Astrocyte (in vitro differentiated cells and primary cell): ENCODE measurements around the gene ALOX12B. TPM values are rescaled to one million over a fixed set of nuclear protein-coding genes. Genes with fewer than 3 reads are reported as not detected.
A peak's percentile ranks its signal among the peaks of the same experiment; 100 is the strongest.

Experiments
- DNase-seq: peaks from one replicate; pipeline ENCODE4 v3.0.0-alpha.2; 2010; ENCODE audit warnings: low read depth
- FAIRE-seq: peaks from 2 replicates; lab custom pipeline; 2011; peaks lifted over from hg19 to GRCh38; lab: Jason Lieb, UNC
- H2AFZ ChIP-seq: 2 replicates; pipeline ENCODE4 v1.6.0; 2012; ENCODE audit warnings: low read depth, low read length, inconsistent platforms
- H3K27ac ChIP-seq: 2 replicates; pipeline ENCODE4 v1.5.1; 2011; ENCODE audit warnings: low read depth, low read length, inconsistent platforms
- H3K27me3 ChIP-seq: 2 replicates; pipeline ENCODE4 v1.6.0; 2011; ENCODE audit warnings: low read length, inconsistent platforms; ENCODE audit not compliant: insufficient read depth
- H3K36me3 ChIP-seq: 2 replicates; pipeline ENCODE4 v1.5.1; 2011; ENCODE audit warnings: low read length, inconsistent platforms; ENCODE audit not compliant: insufficient read depth
- H3K4me1 ChIP-seq: 2 replicates; pipeline ENCODE4 v1.5.1; 2011; ENCODE audit warnings: low read length, inconsistent platforms; ENCODE audit not compliant: insufficient read depth
- H3K4me2 ChIP-seq: 2 replicates; pipeline ENCODE4 v1.6.0; 2012; ENCODE audit warnings: low read length, inconsistent platforms
- H3K4me3 ChIP-seq: 2 replicates; pipeline ENCODE4 v1.5.1; 2011; ENCODE audit warnings: low read depth, mild to moderate bottlenecking, low read length, inconsistent platforms; ENCODE audit not compliant: insufficient read depth
- H3K79me2 ChIP-seq: 2 replicates; pipeline ENCODE4 v1.6.0; 2012; ENCODE audit warnings: mild to moderate bottlenecking, low read length, inconsistent platforms; ENCODE audit not compliant: insufficient read depth
- H3K9ac ChIP-seq: 2 replicates; pipeline ENCODE4 v1.6.0; 2012; ENCODE audit warnings: mild to moderate bottlenecking, low read length, inconsistent platforms
- H3K9me3 ChIP-seq: 2 replicates; pipeline ENCODE4 v1.5.1; 2012; ENCODE audit warnings: low read depth, mild to moderate bottlenecking, low read length, inconsistent platforms; ENCODE audit not compliant: insufficient read depth
- H4K20me1 ChIP-seq: 2 replicates; pipeline ENCODE4 v1.6.0; 2012; ENCODE audit warnings: low read length, inconsistent platforms; ENCODE audit not compliant: insufficient read depth
- H3K27ac Mint-ChIP-seq: one replicate; pipeline ENCODE4 v1.8.0; 2021; ENCODE audit warnings: mild to moderate bottlenecking, mixed read lengths; ENCODE audit not compliant: unreplicated experiment
- H3K27me3 Mint-ChIP-seq: one replicate; pipeline ENCODE4 v1.8.0; 2021; ENCODE audit warnings: low read depth, mixed read lengths; ENCODE audit not compliant: unreplicated experiment
- H3K36me3 Mint-ChIP-seq: one replicate; pipeline ENCODE4 v1.8.0; 2021; ENCODE audit warnings: low read depth, mixed read lengths; ENCODE audit not compliant: unreplicated experiment
- H3K4me1 Mint-ChIP-seq: one replicate; pipeline ENCODE4 v1.8.0; 2021; ENCODE audit warnings: low read depth, mixed read lengths; ENCODE audit not compliant: unreplicated experiment
- H3K4me3 Mint-ChIP-seq: one replicate; pipeline ENCODE4 v1.8.0; 2021; ENCODE audit warnings: mild to moderate bottlenecking, moderate library complexity, mixed read lengths; ENCODE audit not compliant: unreplicated experiment
- H3K9me3 Mint-ChIP-seq: one replicate; pipeline ENCODE4 v1.8.0; 2021; ENCODE audit warnings: mild to moderate bottlenecking, mixed read lengths; ENCODE audit not compliant: unreplicated experiment
- EZH2 ChIP-seq: IDR thresholded peaks from 2 replicates; pipeline ENCODE4 v1.6.1; 2012; ENCODE audit warnings: mild to moderate bottlenecking, low read length, inconsistent platforms; ENCODE audit not compliant: insufficient read depth
- total RNA-seq: library from RNA; stranded (reverse); gene quantifications from 2 replicates; pipeline ENCODE4 v1.2.1, GENCODE V29; 2021
- TF ChIP-seq, protein P1 (sequence below): IDR thresholded peaks from 2 replicates; pipeline ENCODE4 v1.5.1; 2011; ENCODE audit warnings: low read depth, mild to moderate bottlenecking, inconsistent platforms, low read length, moderate library complexity; ENCODE audit not compliant: insufficient read depth

Gene ALOX12B
- total RNA-seq, 1 donor from 2014 or later: not detected

DNA sequence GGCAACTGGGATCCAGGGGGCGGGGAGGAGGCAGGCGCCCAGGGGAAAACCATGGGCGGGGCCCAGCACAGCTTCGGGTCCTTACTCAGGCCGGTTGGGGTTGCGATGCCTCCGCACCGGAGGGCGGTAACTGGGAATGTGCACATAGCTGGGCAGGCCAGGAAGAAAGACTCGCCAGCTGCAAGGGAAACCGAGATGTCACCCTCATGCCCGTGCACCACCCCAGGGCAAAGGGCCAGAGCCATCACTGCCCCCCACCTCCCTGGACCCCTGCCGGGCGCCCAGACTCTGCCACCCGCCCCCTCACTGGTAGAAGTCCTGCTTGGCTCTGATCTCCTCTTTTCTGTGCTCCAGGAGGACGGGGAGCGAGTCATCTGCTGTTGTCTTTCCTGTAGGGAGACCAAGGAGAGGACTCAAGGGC, 6.7 kb downstream of the ALOX12B start:
- Mint-ChIP-seq H3K9me3 (no peaks in the 10 kb centered on the region), H3K36me3 (no peaks in the 10 kb centered on the region), H3K4me1 (no peaks in the 10 kb centered on the region), H3K27ac (peak overlapping the region; percentile 26), H3K4me3 (no peak overlapping the region), H3K27me3 (peaks cover 71% of the 10 kb centered on the region)
- peaks cover 3% of the 10 kb centered on the region for H3K4me1 ChIP-seq
- no peak overlapping the region for H3K9ac ChIP-seq
- no peak overlapping the region for H3K27ac ChIP-seq
- FAIRE-seq (no peak), DNase-seq (no peak)
- H3K9me3 ChIP-seq: no peaks in the 10 kb centered on the region
- H2AFZ ChIP-seq: no peak overlapping the region
- no peaks in the 10 kb centered on the region for H4K20me1 ChIP-seq
- H3K36me3 ChIP-seq: no peaks in the 10 kb centered on the region
- H3K4me2 ChIP-seq: no peak overlapping the region
- TF ChIP-seq EZH2: no peak
- TF ChIP-seq, protein P1, sequence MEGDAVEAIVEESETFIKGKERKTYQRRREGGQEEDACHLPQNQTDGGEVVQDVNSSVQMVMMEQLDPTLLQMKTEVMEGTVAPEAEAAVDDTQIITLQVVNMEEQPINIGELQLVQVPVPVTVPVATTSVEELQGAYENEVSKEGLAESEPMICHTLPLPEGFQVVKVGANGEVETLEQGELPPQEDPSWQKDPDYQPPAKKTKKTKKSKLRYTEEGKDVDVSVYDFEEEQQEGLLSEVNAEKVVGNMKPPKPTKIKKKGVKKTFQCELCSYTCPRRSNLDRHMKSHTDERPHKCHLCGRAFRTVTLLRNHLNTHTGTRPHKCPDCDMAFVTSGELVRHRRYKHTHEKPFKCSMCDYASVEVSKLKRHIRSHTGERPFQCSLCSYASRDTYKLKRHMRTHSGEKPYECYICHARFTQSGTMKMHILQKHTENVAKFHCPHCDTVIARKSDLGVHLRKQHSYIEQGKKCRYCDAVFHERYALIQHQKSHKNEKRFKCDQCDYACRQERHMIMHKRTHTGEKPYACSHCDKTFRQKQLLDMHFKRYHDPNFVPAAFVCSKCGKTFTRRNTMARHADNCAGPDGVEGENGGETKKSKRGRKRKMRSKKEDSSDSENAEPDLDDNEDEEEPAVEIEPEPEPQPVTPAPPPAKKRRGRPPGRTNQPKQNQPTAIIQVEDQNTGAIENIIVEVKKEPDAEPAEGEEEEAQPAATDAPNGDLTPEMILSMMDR: no peak
- no peak overlapping the region for H3K4me3 ChIP-seq
- H3K79me2 ChIP-seq: no peaks in the 10 kb centered on the region
- peaks cover 44% of the 10 kb centered on the region for H3K27me3 ChIP-seq

DNA sequence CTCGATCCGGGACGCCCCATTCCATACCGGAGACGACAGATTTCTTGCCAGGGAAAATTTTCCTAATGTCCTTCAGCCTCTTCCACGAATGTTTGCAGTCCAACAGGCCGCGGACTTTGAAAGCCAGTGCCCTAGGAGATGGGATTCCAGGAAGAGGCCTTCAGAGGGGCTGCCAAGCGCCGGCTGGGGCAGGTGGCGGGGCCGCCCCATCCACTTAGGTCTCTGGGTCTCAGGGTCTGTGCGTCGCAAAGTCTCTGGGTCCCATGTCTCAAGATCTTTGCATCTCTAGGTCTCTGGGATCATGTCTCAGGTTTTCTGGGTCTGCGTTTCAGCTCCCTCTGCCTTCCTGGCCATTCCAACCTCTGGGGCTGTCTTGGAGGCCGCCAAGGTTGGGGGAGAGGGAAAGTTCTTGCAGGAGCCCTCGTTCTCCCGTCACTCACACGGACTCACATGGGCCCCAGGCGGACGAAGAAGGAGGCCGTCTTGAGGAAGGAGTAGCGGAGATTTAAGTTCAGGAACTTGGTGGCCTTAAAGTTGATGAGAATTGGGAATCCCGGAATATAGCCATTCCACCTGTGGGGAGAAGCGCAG, 7.2 kb downstream of the ALOX12B start:
- Mint-ChIP-seq H3K27ac (no peak overlapping the region), H3K9me3 (no peaks in the 10 kb centered on the region), H3K27me3 (peaks cover 71% of the 10 kb centered on the region), H3K4me3 (peak overlapping the region; percentile 14), H3K36me3 (no peaks in the 10 kb centered on the region), H3K4me1 (no peaks in the 10 kb centered on the region)
- Histone ChIP-seq H3K36me3 (no peaks in the 10 kb centered on the region), H3K27ac (no peak overlapping the region), H2AFZ (peak overlapping the region; percentile 100), H3K4me1 (peaks cover 3% of the 10 kb centered on the region), H3K9ac (no peak overlapping the region), H3K79me2 (no peaks in the 10 kb centered on the region), H4K20me1 (no peaks in the 10 kb centered on the region), H3K4me3 (no peak overlapping the region), H3K27me3 (peaks cover 43% of the 10 kb centered on the region), H3K9me3 (no peaks in the 10 kb centered on the region), H3K4me2 (peak overlapping the region; percentile 93)
- DNase-seq (no peak), FAIRE-seq (no peak)
- TF ChIP-seq, protein P1: no peak
- no peak for TF ChIP-seq EZH2
